Tibial artery (tissue), 4 donors: Measurements from ENCODE around the gene DPRX.

Experiments used
- DNase-seq, 2 donors: peaks; one replicate each; pipeline ENCODE4 v3.0.0-alpha.2; 2019
- H3K27ac ChIP-seq, 2 donors: fragments of 200-600 bp; sonication (generic) in 1 of 2; 1 replicate in 1 of 2; 2 replicates in 1 of 2; pipeline ENCODE4 v1.5.1; 2018 to 2019; ENCODE audit warnings: mild to moderate bottlenecking in 1 of 2
- H3K27me3 ChIP-seq, 2 donors: fragments of 200-600 bp; sonication (generic) in 1 of 2; one replicate each; pipeline versions ENCODE4 v1.5.1 to v1.6.0; 2016 to 2019
- H3K36me3 ChIP-seq, 3 donors: fragments of 200-600 bp; sonication (generic) in 2 of 3; one replicate each; pipeline ENCODE4 v1.5.1; 2016 to 2019; ENCODE audit warnings: mild to moderate bottlenecking in 2 of 3
- H3K4me1 ChIP-seq, 4 donors: fragments of 200-600 bp; sonication (generic) in 2 of 4; 1 replicate in 3 of 4; 2 replicates in 1 of 4; pipeline ENCODE4 v1.5.1; 2016 to 2019
- H3K4me3 ChIP-seq, 2 donors: fragments of 200-600 bp; sonication (generic) in 1 of 2; 1 replicate in 1 of 2; 2 replicates in 1 of 2; pipeline ENCODE4 v1.5.1; 2018 to 2019; ENCODE audit warnings: mild to moderate bottlenecking in 2 of 2
- H3K9me3 ChIP-seq, 3 donors: fragments of 200-600 bp; sonication (generic) in 1 of 3; one replicate each; pipeline ENCODE4 v1.5.1; 2016 to 2019
- intact Hi-C: fragments of 100-400 bp; cut with DNase I; formaldehyde crosslinking; loops from one replicate; pipeline ENCODE4 v1.15.0; 2023; ENCODE audit warnings: low total_unique reads
- TF ChIP-seq, protein P1 (sequence below), 2 experiments: fragments of 200-600 bp in 1 of 2; fragments of 450-650 bp in 1 of 2; IDR thresholded peaks; one replicate each; pipeline ENCODE4 v1.5.1; 2017 to 2019; ENCODE audit warnings: antibody characterized with exemption in 2 of 2, mild to moderate bottlenecking in 1 of 2, moderate library complexity in 1 of 2

DPRX gene

DNA sequence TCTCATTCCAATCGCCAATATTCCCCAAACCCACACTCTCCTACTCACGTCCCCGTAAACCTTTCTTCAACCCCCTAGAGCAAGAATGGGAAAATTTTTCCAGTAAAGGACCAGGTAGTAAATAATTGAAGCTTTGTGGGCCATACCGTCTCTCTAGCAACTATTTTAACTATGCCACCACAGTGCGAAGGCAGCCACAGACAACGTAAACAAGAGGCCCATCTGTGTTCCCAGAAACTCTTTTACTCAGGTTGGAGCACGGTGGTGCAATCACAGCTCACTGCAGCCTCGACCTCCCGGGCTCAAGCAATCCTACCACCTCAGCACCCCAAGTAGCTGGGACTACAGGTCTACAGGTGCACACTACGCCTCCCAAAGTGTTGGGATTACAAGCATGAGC, 3.0 kb downstream of the DPRX start:
- intact Hi-C loops = no loop called here
- H3K4me1 ChIP-seq = no peaks in the 10 kb centered on the region
- no peak for DNase-seq
- no peaks in the 10 kb centered on the region for H3K9me3 ChIP-seq
- TF ChIP-seq, protein P1, sequence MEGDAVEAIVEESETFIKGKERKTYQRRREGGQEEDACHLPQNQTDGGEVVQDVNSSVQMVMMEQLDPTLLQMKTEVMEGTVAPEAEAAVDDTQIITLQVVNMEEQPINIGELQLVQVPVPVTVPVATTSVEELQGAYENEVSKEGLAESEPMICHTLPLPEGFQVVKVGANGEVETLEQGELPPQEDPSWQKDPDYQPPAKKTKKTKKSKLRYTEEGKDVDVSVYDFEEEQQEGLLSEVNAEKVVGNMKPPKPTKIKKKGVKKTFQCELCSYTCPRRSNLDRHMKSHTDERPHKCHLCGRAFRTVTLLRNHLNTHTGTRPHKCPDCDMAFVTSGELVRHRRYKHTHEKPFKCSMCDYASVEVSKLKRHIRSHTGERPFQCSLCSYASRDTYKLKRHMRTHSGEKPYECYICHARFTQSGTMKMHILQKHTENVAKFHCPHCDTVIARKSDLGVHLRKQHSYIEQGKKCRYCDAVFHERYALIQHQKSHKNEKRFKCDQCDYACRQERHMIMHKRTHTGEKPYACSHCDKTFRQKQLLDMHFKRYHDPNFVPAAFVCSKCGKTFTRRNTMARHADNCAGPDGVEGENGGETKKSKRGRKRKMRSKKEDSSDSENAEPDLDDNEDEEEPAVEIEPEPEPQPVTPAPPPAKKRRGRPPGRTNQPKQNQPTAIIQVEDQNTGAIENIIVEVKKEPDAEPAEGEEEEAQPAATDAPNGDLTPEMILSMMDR (IDR thresholded peaks at IDR 0.05) = no peak
- H3K27ac ChIP-seq = no peak overlapping the region
- H3K4me3 ChIP-seq = no peak overlapping the region
- no peaks in the 10 kb centered on the region for H3K27me3 ChIP-seq
- no peaks in the 10 kb centered on the region for H3K36me3 ChIP-seq

- intact Hi-C loops = no loop called here
- no peaks in the 10 kb centered on the region for H3K4me1 ChIP-seq
- no peak overlapping the region for H3K4me3 ChIP-seq
- TF ChIP-seq, protein P1 (IDR thresholded peaks at IDR 0.05) = no peak
- no peak for DNase-seq
- H3K27ac ChIP-seq = no peak overlapping the region
- no peaks in the 10 kb centered on the region for H3K9me3 ChIP-seq
- H3K27me3 ChIP-seq = no peaks in the 10 kb centered on the region
- no peaks in the 10 kb centered on the region for H3K36me3 ChIP-seq
These were observed 7.7 kb downstream of the DPRX start for GRCh38 chr19:53639471-53639870.

GRCh38 chr19:53642381-53643099, 10.7 kb downstream of the DPRX start:
- intact Hi-C loops = no loop called here
- H3K36me3 ChIP-seq = no peaks in the 10 kb centered on the region

GRCh38 chr19:53644061-53644816, 12.4 kb downstream of the DPRX start:
- Histone ChIP-seq H3K36me3 (no peaks in the 10 kb centered on the region), H3K4me1 (no peaks in the 10 kb centered on the region), H3K4me3 (no peak overlapping the region), H3K9me3 (peaks cover 0 to 11% (median 4%) of the 10 kb centered on the region in 3 donors), H3K27me3 (no peaks in the 10 kb centered on the region), H3K27ac (no peak overlapping the region)
- intact Hi-C loops = no loop called here
- TF ChIP-seq, protein P1 (IDR thresholded peaks at IDR 0.05) = no peak
- DNase-seq = no peak

More at GRCh38 chr19:53642381-53643099, 10.7 kb downstream of the DPRX start:
- Histone ChIP-seq H3K4me1 (no peaks in the 10 kb centered on the region), H3K9me3 (no peaks in the 10 kb centered on the region), H3K27ac (no peak overlapping the region), H3K4me3 (no peak overlapping the region), H3K27me3 (no peaks in the 10 kb centered on the region)
- no peak for DNase-seq
- TF ChIP-seq, protein P1 (IDR thresholded peaks at IDR 0.05) = no peak

DNA sequence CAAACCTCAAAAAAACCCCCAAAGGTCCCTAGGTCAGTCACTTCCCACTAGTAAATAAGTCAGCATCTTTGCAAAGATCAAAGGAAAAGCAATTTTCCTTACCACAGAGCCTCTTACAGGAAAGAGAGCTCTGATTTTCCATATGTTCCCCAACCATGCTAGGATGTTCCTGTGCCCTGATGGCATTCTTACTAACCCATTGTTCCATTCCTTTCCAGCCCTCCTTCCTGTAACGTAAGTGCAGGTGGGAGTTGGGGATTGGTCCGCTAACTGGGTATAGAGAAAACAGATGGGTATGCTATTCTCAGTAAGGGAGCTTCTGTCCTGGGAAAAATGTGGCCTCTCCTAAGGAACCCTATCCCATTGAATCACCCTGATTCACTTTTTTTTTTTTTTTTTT, 14.3 kb downstream of the DPRX start:
- no peaks in the 10 kb centered on the region for H3K36me3 ChIP-seq
- TF ChIP-seq, protein P1 (IDR thresholded peaks at IDR 0.05) = no peak
- H3K27me3 ChIP-seq = no peaks in the 10 kb centered on the region
- intact Hi-C loops = loop anchor here (5.0 kb wide), 1 partner anchor 139 kb away; no protein-coding TSS in a partner anchor
- no peak overlapping the region for H3K4me3 ChIP-seq
- H3K27ac ChIP-seq = no peak overlapping the region
- DNase-seq = no peak
- no peaks in the 10 kb centered on the region for H3K4me1 ChIP-seq
- H3K9me3 ChIP-seq = peaks cover 0 to 19% (median 12%) of the 10 kb centered on the region in 3 donors
